Measurements from ENCODE around the gene RASA3. TPM values are rescaled to one million over a fixed set of nuclear protein-coding genes. Genes with fewer than 3 reads are reported as not detected.

RASA3 gene
- total and polyA plus RNA-seq, 7 donors: 4.2 to 22.4 (median 16.9) TPM

- WGBS, 2 donors: 78 to 80% methylated on average over 15 of the region's 15 CpGs
- Histone ChIP-seq H3K27me3 (no peaks in the 10 kb centered on the region), H3K27ac (no peak overlapping the region), H3K36me3 (no peaks in the 10 kb centered on the region), H3K9me3 (no peaks in the 10 kb centered on the region), H3K4me3 (no peak overlapping the region), H3K4me1 (no peaks in the 10 kb centered on the region)
- intact Hi-C loops (cut with DNase I): no loop called here
- peak; percentile 17 for DNase-seq
- no peak for TF ChIP-seq POLR2AphosphoS5 (IDR thresholded peaks at IDR 0.05)
- no peak for TF ChIP-seq POLR2A (IDR thresholded peaks at IDR 0.05)
- no peak for TF ChIP-seq EP300 (IDR thresholded peaks at IDR 0.05)
- TF ChIP-seq CTCF (IDR thresholded peaks at IDR 0.05): no peak
Observed at GRCh38 chr13:114141261-114141996, 9.0 kb upstream of the RASA3 start.

- Histone ChIP-seq H3K9me3 (no peaks in the 10 kb centered on the region), H3K36me3 (no peaks in the 10 kb centered on the region), H3K4me3 (no peak overlapping the region), H3K4me1 (no peaks in the 10 kb centered on the region), H3K27ac (no peak overlapping the region), H3K27me3 (no peaks in the 10 kb centered on the region)
- peak; percentile 50 for DNase-seq
- TF ChIP-seq POLR2AphosphoS5 (IDR thresholded peaks at IDR 0.05): no peak
- WGBS, 2 donors: 35 to 38% methylated on average over 10 of the region's 10 CpGs
- intact Hi-C loops (cut with DNase I): no loop called here
Observed at GRCh38 chr13:114140906-114141250, 8.5 kb upstream of the RASA3 start.

- H3K9me3 ChIP-seq: no peaks in the 10 kb centered on the region
- no peaks in the 10 kb centered on the region for H3K27me3 ChIP-seq
- H3K4me1 ChIP-seq: no peaks in the 10 kb centered on the region
- DNase-seq: peak; percentile 39
- TF ChIP-seq POLR2AphosphoS5 (IDR thresholded peaks at IDR 0.05): no peak
- H3K36me3 ChIP-seq: no peaks in the 10 kb centered on the region
- no peak overlapping the region for H3K4me3 ChIP-seq
- intact Hi-C loops (cut with DNase I): no loop called here
- H3K27ac ChIP-seq: no peak overlapping the region
- 24 to 46% methylated on average over 25 of the region's 25 CpGs for WGBS, 2 donors
Observed at GRCh38 chr13:114140131-114140905, 7.9 kb upstream of the RASA3 start.

- Histone ChIP-seq H3K27ac (no peak overlapping the region), H3K4me1 (peaks cover 0 to 4% (median 0%) of the 10 kb centered on the region in 4 donors), H3K9me3 (no peaks in the 10 kb centered on the region), H3K36me3 (no peaks in the 10 kb centered on the region), H3K27me3 (no peaks in the 10 kb centered on the region), H3K4me3 (no peak overlapping the region)
- DNase-seq: peak; percentile 40
- 93 to 95% methylated on average over 7 of the region's 7 CpGs for WGBS, 2 donors
- intact Hi-C loops (cut with DNase I): no loop called here
- no peak for TF ChIP-seq POLR2AphosphoS5 (IDR thresholded peaks at IDR 0.05)
- TF ChIP-seq POLR2A (IDR thresholded peaks at IDR 0.05): no peak
- no peak for TF ChIP-seq CTCF (IDR thresholded peaks at IDR 0.05)
- TF ChIP-seq EP300 (IDR thresholded peaks at IDR 0.05): no peak
Observed at GRCh38 chr13:114136576-114136975, 4.2 kb upstream of the RASA3 start.

GRCh38 chr13:114135731-114136171 lies 3.3 kb upstream of the RASA3 start:
- no peaks in the 10 kb centered on the region for H3K36me3 ChIP-seq
- H3K27me3 ChIP-seq: no peaks in the 10 kb centered on the region
- H3K9me3 ChIP-seq: no peaks in the 10 kb centered on the region
- peaks cover 0 to 8% (median 3%) of the 10 kb centered on the region in 4 donors for H3K4me1 ChIP-seq
- no peak overlapping the region for H3K4me3 ChIP-seq
- WGBS, 2 donors: 92 to 93% methylated on average over 15 of the region's 15 CpGs
- intact Hi-C loops (cut with DNase I): no loop called here
- TF ChIP-seq CTCF (IDR thresholded peaks at IDR 0.05) (no peak), EP300 (IDR thresholded peaks at IDR 0.05) (no peak), POLR2AphosphoS5 (IDR thresholded peaks at IDR 0.05) (no peak), POLR2A (IDR thresholded peaks at IDR 0.05) (no peak)
- H3K27ac ChIP-seq: no peak overlapping the region
- peak; percentile 41 for DNase-seq

All from sigmoid colon (tissue), 7 donors.